Testis (tissue), 2 donors: ENCODE measurements around the gene CDS1.

Experiments
- POLR2A ChIP-seq: fragments of 450-650 bp; IDR thresholded peaks from one replicate; pipeline ENCODE4 v1.6.1; 2017; ENCODE audit warnings: antibody characterized with exemption, mild to moderate bottlenecking, moderate library complexity
- TF ChIP-seq, protein P1 (sequence below), 3 experiments: fragments of 450-650 bp in 2 of 3; fragments of 200-600 bp in 1 of 3; sonication (generic) in 1 of 3; IDR thresholded peaks; one replicate each; pipeline ENCODE4 v1.5.1; 2016 to 2019; ENCODE audit warnings: antibody characterized with exemption in 3 of 3, mild to moderate bottlenecking in 2 of 3, moderate library complexity in 1 of 3

DNA sequence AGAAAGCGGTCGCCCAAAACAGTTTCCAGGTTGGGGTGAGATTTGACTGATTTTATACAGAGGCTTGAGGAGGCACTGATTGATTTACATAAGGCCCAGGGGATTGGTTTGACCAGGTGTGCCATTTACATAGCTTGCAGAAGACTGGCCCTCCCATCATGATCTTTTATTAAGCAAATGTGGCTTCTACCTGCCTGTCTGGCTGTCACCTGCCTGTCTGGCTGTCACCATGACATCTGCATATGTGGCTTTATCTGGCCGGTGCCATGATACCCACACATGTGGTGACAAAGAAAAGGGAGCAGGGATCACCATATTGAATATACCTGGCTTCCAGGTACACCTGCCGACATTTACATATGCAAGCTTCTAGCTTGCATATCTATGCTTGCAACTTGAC, 17.0 kb upstream of the CDS1 start:
- no peak for TF ChIP-seq POLR2A
- TF ChIP-seq, protein P1, sequence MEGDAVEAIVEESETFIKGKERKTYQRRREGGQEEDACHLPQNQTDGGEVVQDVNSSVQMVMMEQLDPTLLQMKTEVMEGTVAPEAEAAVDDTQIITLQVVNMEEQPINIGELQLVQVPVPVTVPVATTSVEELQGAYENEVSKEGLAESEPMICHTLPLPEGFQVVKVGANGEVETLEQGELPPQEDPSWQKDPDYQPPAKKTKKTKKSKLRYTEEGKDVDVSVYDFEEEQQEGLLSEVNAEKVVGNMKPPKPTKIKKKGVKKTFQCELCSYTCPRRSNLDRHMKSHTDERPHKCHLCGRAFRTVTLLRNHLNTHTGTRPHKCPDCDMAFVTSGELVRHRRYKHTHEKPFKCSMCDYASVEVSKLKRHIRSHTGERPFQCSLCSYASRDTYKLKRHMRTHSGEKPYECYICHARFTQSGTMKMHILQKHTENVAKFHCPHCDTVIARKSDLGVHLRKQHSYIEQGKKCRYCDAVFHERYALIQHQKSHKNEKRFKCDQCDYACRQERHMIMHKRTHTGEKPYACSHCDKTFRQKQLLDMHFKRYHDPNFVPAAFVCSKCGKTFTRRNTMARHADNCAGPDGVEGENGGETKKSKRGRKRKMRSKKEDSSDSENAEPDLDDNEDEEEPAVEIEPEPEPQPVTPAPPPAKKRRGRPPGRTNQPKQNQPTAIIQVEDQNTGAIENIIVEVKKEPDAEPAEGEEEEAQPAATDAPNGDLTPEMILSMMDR (IDR thresholded peaks at IDR 0.05) = no peak
